ENCODE data around the gene CANT1.

DNA sequence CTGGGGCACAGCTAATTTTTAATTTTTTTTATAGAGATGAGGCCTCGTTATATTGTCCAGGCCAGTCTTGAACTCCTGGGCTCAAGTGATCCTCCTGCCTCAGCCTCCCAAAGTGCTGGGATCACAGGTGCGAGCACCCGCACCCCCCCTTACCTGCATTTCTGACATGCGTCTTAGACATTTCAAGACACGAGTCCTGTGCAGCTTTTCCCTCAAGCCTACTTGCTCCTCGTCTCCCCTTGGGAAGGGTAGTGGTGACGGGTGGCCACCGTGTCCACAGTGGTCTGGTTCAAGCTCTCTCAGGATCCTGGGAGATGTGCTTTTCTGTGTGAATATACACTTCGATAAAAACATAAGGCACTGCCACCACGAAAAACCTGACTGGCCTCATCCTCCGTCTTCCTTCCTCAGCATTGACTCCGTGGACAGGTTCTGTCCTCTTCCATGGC lies 9.6 kb downstream of the CANT1 start:
- TF ChIP-seq, protein P1, sequence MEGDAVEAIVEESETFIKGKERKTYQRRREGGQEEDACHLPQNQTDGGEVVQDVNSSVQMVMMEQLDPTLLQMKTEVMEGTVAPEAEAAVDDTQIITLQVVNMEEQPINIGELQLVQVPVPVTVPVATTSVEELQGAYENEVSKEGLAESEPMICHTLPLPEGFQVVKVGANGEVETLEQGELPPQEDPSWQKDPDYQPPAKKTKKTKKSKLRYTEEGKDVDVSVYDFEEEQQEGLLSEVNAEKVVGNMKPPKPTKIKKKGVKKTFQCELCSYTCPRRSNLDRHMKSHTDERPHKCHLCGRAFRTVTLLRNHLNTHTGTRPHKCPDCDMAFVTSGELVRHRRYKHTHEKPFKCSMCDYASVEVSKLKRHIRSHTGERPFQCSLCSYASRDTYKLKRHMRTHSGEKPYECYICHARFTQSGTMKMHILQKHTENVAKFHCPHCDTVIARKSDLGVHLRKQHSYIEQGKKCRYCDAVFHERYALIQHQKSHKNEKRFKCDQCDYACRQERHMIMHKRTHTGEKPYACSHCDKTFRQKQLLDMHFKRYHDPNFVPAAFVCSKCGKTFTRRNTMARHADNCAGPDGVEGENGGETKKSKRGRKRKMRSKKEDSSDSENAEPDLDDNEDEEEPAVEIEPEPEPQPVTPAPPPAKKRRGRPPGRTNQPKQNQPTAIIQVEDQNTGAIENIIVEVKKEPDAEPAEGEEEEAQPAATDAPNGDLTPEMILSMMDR (conservative IDR thresholded peaks at IDR 0.05; ENCODE audit: low read depth, low read length), result no peak
- TF ChIP-seq EZH2 (IDR thresholded peaks at IDR 0.05; ENCODE audit: borderline replicate concordance, low read depth, low read length, poor library complexity, severe bottlenecking), result no peak
